ENCODE measurements around the gene PPIH. TPM values are rescaled to one million over a fixed set of nuclear protein-coding genes. Genes with fewer than 3 reads are reported as not detected.
"Not testable (repeated sequence)": the region's sequence is repeated elsewhere in the genome, so short reads cannot be mapped to it uniquely, and the experiment has no call there.

PPIH gene
- total RNA-seq, 6 experiments from 2014 or later = 8.1 to 14.9 (median 9.2) TPM

DNA sequence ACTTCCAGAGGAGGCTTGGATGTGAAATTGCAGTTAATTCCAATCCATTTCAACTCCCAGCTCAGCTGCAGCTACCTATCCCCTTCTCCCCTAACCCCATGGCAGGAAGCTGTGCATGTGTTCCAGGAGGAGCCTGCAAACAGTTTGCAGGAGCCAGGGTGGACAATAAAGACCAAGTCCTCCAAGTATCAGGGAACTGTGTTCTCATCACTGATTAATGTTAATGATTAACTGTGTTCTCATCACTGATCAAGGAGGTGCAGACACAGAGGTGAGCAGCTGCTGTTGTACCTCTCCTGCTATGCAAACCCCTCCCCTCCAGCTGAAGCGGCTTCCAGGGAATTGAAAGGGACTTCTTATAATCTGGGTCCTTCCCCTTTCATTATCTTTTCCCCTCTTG is 62.6 kb downstream of the PPIH start:
- H3K4me3 ChIP-seq = no peak overlapping the region
- no peak overlapping the region for H3K27ac ChIP-seq
- no peaks in the 10 kb centered on the region for H3K27me3 ChIP-seq
- intact Hi-C loops (cut with DNase I) = no loop called here
- H3K4me1 ChIP-seq = peaks cover 0 to 6% (median 0%) of the 10 kb centered on the region in 4 donors
- peak; percentile 67 to 87 (median 80) for ATAC-seq
- TF ChIP-seq, protein P1, sequence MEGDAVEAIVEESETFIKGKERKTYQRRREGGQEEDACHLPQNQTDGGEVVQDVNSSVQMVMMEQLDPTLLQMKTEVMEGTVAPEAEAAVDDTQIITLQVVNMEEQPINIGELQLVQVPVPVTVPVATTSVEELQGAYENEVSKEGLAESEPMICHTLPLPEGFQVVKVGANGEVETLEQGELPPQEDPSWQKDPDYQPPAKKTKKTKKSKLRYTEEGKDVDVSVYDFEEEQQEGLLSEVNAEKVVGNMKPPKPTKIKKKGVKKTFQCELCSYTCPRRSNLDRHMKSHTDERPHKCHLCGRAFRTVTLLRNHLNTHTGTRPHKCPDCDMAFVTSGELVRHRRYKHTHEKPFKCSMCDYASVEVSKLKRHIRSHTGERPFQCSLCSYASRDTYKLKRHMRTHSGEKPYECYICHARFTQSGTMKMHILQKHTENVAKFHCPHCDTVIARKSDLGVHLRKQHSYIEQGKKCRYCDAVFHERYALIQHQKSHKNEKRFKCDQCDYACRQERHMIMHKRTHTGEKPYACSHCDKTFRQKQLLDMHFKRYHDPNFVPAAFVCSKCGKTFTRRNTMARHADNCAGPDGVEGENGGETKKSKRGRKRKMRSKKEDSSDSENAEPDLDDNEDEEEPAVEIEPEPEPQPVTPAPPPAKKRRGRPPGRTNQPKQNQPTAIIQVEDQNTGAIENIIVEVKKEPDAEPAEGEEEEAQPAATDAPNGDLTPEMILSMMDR (IDR thresholded peaks at IDR 0.05) = no peak
- TF ChIP-seq POLR2A (IDR thresholded peaks at IDR 0.05) = no peak
- 36% methylated on average over 1 of the region's 1 CpG for WGBS (ENCODE audit: insufficient coverage, low coverage, low lambda C conversion rate, missing lambda C conversion rate)
- no peak for DNase-seq
- no peaks in the 10 kb centered on the region for H3K36me3 ChIP-seq
- no peaks in the 10 kb centered on the region for H3K9me3 ChIP-seq

DNA sequence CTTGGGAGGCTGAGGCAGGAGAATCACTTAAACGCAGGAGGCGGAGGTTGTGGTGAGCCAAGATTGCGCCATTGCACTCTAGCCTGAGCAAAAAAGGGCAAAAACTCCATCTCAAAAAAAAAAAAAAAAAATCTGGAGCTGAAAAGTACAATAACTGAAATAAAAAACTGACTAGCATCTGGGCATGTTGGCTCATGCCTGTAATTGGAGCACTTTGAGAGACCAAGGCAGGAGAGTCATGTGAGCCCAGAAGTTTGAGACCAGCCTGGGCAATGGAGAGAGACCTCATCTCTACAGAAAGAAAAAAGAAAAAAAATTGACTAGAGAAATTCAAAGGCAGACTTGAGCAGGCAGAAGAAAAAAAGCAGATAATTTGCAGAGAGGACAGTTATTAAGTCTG is 63.7 kb downstream of the PPIH start:
- intact Hi-C loops (cut with DNase I) = no loop called here
- Histone ChIP-seq H3K4me1 (peaks cover 0 to 6% (median 0%) of the 10 kb centered on the region in 4 donors), H3K4me3 (no peak overlapping the region), H3K36me3 (no peaks in the 10 kb centered on the region), H3K27ac (no peak overlapping the region), H3K9me3 (no peaks in the 10 kb centered on the region), H3K27me3 (no peaks in the 10 kb centered on the region)
- ATAC-seq (no peak), DNase-seq (no peak)
- 93% methylated on average over 3 of the region's 3 CpGs for WGBS (ENCODE audit: insufficient coverage, low coverage, low lambda C conversion rate, missing lambda C conversion rate)
- TF ChIP-seq POLR2A (IDR thresholded peaks at IDR 0.05) = no peak
- TF ChIP-seq, protein P1 (IDR thresholded peaks at IDR 0.05) = no peak

DNA sequence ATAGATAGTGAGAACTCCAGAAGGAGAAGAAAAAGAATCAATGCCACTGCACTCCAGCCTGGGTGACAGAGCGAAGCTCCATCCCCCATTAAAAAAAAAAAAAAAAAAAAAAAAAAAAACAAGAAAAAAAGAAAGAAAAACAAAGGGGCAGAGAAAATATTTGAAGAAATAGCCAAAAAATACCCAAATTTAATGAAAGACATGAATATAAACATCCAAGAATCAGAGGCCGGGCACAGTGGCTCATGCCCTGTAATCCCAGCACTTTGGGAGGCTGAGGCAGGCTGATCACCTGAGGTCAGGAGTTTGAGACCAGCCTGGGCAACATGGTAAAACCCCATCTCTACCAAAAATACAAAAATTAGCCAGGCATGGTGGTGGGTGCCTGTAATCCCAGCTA is 64.2 kb downstream of the PPIH start:
- WGBS (ENCODE audit: insufficient coverage, low coverage, low lambda C conversion rate, missing lambda C conversion rate) = 94% methylated on average over 2 of the region's 2 CpGs
- H3K9me3 ChIP-seq; H3K27me3 ChIP-seq; H3K4me1 ChIP-seq; H3K27ac ChIP-seq; DNase-seq; intact Hi-C loops (cut with DNase I); H3K4me3 ChIP-seq; H3K36me3 ChIP-seq; ATAC-seq: not testable (repeated sequence)

DNA sequence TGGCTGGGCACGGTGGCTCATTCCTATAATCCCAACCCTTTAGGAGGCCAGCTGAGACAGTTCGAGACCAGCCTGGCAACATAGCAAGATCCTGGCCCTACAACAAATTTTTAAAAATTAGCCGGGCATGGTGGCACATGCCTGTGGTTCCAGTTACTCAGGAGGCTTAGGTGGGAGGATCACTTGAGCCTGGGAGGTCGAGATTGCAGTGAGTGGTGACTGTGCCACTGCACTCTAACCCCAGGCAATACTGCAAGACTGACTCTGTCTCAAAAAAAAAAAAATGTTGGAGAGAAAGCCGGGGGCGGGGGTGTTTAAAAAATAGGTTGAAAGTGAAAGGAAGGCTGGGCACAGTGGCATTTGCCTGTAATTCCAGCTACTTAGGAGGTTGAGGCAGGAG is 65.3 kb downstream of the PPIH start:
- DNase-seq (no peak), ATAC-seq (no peak)
- Histone ChIP-seq H3K27ac (no peak overlapping the region), H3K9me3 (no peaks in the 10 kb centered on the region), H3K36me3 (no peaks in the 10 kb centered on the region), H3K4me3 (no peak overlapping the region), H3K27me3 (no peaks in the 10 kb centered on the region), H3K4me1 (peaks cover 0 to 6% (median 0%) of the 10 kb centered on the region in 4 donors)
- intact Hi-C loops (cut with DNase I) = no loop called here
- WGBS (ENCODE audit: insufficient coverage, low coverage, low lambda C conversion rate, missing lambda C conversion rate) = 85% methylated on average over 6 of the region's 6 CpGs
- TF ChIP-seq, protein P1 (IDR thresholded peaks at IDR 0.05) = no peak
- TF ChIP-seq POLR2A (IDR thresholded peaks at IDR 0.05) = no peak

DNA sequence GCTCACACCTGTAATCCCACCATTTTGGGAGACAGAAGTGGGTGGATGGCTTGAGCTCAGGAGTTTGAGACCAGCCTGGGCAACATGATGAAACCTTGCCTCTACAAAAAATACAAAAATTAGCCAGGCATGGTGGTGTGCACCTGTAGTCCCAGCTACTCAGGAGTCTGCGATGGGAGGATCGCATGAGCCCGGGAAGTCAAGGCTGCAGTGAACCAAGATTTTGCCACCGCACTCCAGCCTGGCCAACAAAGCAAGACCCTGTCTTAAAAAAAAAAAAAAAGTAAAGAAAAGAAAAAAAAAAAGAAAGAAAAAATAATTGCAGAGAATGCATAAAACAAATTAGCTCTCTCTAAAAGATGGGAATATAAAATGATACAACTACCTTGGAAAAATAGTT is 67.6 kb downstream of the PPIH start:
- DNase-seq; H3K27me3 ChIP-seq; H3K27ac ChIP-seq; intact Hi-C loops (cut with DNase I); H3K4me3 ChIP-seq; ATAC-seq; H3K36me3 ChIP-seq; H3K9me3 ChIP-seq; H3K4me1 ChIP-seq: not testable (repeated sequence)
- WGBS (ENCODE audit: insufficient coverage, low coverage, low lambda C conversion rate, missing lambda C conversion rate) = 100% methylated on average over 2 of the region's 4 CpGs

Other genes starting within 250 kb of the PPIH start
- 1 to 10 TPM; 1.5 to 7.3 (median 2.6) TPM for gene ZMYND12, start 202.4 kb upstream of the PPIH start, total RNA-seq
- 10 to 100 TPM; 36.3 to 44.1 (median 42.7) TPM for gene PPCS, start 201.9 kb upstream of the PPIH start, total RNA-seq
- 1 to 10 TPM in 3 of 6 experiments, under 1 TPM in 3; 0.37 to 1.4 (median 1.0) TPM for gene CCDC30, start 195.1 kb upstream of the PPIH start, total RNA-seq
- 100 to 1,000 TPM; 144 to 325 (median 207) TPM for gene YBX1, start 24.0 kb downstream of the PPIH start, total RNA-seq
- gene CLDN19, start 81.8 kb downstream of the PPIH start, total RNA-seq = 1 to 10 TPM in 1 of 6 experiments, not detected in 5; 1.0 TPM
- gene P3H1, start 108.6 kb downstream of the PPIH start, total RNA-seq = 10 to 100 TPM; 19.7 to 25.3 (median 21.6) TPM
- gene C1orf50, start 108.8 kb downstream of the PPIH start, total RNA-seq = 1 to 10 TPM; 4.7 to 6.4 (median 5.3) TPM
- under 1 TPM in 1 of 6 experiments, not detected in 5; 0.07 TPM for gene TMEM269, start 126.6 kb downstream of the PPIH start, total RNA-seq
- gene ERMAP, start 158.7 kb downstream of the PPIH start, total RNA-seq = 10 to 100 TPM in 4 of 6 experiments, 1 to 10 TPM in 2; 6.6 to 16.2 (median 13.9) TPM
- gene SVBP, start 159.0 kb downstream of the PPIH start, total RNA-seq = 10 to 100 TPM in 3 of 6 experiments, 1 to 10 TPM in 3; 6.0 to 12.8 (median 10.6) TPM
- 1 to 10 TPM; 5.0 to 9.5 (median 7.2) TPM for gene ZNF691, start 188.2 kb downstream of the PPIH start, total RNA-seq